ENCODE data around the gene CDCP2. TPM values are rescaled to one million over a fixed set of nuclear protein-coding genes. Genes with fewer than 3 reads are reported as not detected.

CDCP2 gene
- total RNA-seq, 1 experiment from 2014 or later, result not detected

DNA sequence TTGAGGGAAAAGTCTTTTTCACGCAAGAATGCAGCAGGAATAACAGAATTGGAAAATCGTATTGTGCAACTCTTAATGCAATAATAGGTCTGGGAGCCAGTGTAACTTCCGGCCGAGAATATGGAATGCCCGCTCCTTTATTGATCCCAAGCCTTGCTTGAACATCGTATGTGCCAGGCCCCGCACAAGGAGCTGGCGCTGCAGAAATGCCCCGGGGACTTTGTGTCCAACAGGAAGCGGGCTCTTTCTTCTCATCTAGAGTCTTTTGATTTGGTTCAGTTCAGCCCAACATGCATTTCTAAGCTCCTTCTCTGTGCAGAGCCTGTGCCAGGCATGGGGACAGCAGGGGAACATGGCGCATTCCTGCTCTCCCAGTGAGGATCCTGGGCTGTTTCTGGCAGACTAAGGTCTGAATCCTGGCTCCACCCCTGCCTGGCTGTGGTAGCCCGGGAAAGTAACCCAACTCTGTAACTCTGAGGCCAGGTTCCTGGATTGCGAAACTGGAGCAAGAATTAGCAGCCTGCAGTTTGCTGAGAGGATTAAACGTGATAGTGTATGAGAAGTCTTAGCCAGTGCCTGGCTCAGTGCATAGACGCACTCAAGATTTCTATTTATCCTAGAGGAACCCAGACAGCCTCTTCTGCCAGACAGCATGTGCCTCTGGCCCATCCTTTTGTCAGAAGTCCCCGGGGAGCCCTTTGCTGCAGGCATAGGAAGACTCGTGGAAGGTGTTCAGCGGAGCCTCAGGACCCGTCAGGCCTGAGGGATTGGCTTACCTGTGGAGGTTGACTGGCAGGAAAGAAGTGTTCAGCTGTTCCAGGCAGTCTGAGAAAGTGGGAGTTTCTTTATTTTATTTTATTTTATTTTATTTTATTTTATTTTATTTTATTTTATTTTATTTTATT is 987 bp upstream of the CDCP2 start:
- Mint-ChIP-seq H3K4me1 (peaks cover 13% of the 10 kb centered on the region), H3K36me3 (no peaks in the 10 kb centered on the region), H3K27me3 (ENCODE audit: low read depth) (no peaks in the 10 kb centered on the region), H3K4me3 (no peak overlapping the region), H3K27ac (0 out of 2 replicates have a peak overlapping the region, but pooled peaks have one; percentile 48), H3K9me3 (no peaks in the 10 kb centered on the region)
- DNase-seq (ENCODE audit: low spot score) (peak; percentile 47), ATAC-seq (peak; percentile 91)
- TF ChIP-seq, protein P1, sequence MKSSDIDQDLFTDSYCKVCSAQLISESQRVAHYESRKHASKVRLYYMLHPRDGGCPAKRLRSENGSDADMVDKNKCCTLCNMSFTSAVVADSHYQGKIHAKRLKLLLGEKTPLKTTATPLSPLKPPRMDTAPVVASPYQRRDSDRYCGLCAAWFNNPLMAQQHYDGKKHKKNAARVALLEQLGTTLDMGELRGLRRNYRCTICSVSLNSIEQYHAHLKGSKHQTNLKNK (CRISPR knock-in tag; IDR thresholded peaks at IDR 0.05), result no peak
- TF ChIP-seq ZNF232 (CRISPR knock-in tag; IDR thresholded peaks at IDR 0.05), result no peak
- TF ChIP-seq, protein P2, sequence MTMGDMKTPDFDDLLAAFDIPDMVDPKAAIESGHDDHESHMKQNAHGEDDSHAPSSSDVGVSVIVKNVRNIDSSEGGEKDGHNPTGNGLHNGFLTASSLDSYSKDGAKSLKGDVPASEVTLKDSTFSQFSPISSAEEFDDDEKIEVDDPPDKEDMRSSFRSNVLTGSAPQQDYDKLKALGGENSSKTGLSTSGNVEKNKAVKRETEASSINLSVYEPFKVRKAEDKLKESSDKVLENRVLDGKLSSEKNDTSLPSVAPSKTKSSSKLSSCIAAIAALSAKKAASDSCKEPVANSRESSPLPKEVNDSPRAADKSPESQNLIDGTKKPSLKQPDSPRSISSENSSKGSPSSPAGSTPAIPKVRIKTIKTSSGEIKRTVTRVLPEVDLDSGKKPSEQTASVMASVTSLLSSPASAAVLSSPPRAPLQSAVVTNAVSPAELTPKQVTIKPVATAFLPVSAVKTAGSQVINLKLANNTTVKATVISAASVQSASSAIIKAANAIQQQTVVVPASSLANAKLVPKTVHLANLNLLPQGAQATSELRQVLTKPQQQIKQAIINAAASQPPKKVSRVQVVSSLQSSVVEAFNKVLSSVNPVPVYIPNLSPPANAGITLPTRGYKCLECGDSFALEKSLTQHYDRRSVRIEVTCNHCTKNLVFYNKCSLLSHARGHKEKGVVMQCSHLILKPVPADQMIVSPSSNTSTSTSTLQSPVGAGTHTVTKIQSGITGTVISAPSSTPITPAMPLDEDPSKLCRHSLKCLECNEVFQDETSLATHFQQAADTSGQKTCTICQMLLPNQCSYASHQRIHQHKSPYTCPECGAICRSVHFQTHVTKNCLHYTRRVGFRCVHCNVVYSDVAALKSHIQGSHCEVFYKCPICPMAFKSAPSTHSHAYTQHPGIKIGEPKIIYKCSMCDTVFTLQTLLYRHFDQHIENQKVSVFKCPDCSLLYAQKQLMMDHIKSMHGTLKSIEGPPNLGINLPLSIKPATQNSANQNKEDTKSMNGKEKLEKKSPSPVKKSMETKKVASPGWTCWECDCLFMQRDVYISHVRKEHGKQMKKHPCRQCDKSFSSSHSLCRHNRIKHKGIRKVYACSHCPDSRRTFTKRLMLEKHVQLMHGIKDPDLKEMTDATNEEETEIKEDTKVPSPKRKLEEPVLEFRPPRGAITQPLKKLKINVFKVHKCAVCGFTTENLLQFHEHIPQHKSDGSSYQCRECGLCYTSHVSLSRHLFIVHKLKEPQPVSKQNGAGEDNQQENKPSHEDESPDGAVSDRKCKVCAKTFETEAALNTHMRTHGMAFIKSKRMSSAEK (CRISPR knock-in tag; IDR thresholded peaks at IDR 0.05; ENCODE audit: borderline replicate concordance), result no peak
- no peak for TF ChIP-seq ZNF138 (CRISPR knock-in tag; conservative IDR thresholded peaks at IDR 0.05)
- no peak for TF ChIP-seq CREB1 (CRISPR knock-in tag; IDR thresholded peaks at IDR 0.05)
- TF ChIP-seq MYBL2 (CRISPR knock-in tag; IDR thresholded peaks at IDR 0.05), result no peak
- no peak for TF ChIP-seq PREB (CRISPR knock-in tag; IDR thresholded peaks at IDR 0.05; ENCODE audit: borderline replicate concordance)
- no peak for TF ChIP-seq USF1 (CRISPR knock-in tag; IDR thresholded peaks at IDR 0.05)
- TF ChIP-seq ZBTB21 (CRISPR knock-in tag; IDR thresholded peaks at IDR 0.05; ENCODE audit: borderline replicate concordance), result no peak
- TF ChIP-seq IRF1 (CRISPR knock-in tag; IDR thresholded peaks at IDR 0.05), result no peak
- TF ChIP-seq TEAD4 (CRISPR knock-in tag; IDR thresholded peaks at IDR 0.05), result no peak
- TF ChIP-seq E2F5 (CRISPR knock-in tag; IDR thresholded peaks at IDR 0.05), result no peak
- no peak for TF ChIP-seq ZNF671 (CRISPR knock-in tag; IDR thresholded peaks at IDR 0.05)
- TF ChIP-seq TEAD1 (CRISPR knock-in tag; IDR thresholded peaks at IDR 0.05), result no peak
- TF ChIP-seq, protein P3, sequence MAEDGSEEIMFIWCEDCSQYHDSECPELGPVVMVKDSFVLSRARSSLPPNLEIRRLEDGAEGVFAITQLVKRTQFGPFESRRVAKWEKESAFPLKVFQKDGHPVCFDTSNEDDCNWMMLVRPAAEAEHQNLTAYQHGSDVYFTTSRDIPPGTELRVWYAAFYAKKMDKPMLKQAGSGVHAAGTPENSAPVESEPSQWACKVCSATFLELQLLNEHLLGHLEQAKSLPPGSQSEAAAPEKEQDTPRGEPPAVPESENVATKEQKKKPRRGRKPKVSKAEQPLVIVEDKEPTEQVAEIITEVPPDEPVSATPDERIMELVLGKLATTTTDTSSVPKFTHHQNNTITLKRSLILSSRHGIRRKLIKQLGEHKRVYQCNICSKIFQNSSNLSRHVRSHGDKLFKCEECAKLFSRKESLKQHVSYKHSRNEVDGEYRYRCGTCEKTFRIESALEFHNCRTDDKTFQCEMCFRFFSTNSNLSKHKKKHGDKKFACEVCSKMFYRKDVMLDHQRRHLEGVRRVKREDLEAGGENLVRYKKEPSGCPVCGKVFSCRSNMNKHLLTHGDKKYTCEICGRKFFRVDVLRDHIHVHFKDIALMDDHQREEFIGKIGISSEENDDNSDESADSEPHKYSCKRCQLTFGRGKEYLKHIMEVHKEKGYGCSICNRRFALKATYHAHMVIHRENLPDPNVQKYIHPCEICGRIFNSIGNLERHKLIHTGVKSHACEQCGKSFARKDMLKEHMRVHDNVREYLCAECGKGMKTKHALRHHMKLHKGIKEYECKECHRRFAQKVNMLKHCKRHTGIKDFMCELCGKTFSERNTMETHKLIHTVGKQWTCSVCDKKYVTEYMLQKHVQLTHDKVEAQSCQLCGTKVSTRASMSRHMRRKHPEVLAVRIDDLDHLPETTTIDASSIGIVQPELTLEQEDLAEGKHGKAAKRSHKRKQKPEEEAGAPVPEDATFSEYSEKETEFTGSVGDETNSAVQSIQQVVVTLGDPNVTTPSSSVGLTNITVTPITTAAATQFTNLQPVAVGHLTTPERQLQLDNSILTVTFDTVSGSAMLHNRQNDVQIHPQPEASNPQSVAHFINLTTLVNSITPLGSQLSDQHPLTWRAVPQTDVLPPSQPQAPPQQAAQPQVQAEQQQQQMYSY (CRISPR knock-in tag; IDR thresholded peaks at IDR 0.05), result no peak
- TF ChIP-seq ATF6 (CRISPR knock-in tag; IDR thresholded peaks at IDR 0.05), result no peak
- TF ChIP-seq NFE2L1 (CRISPR knock-in tag; IDR thresholded peaks at IDR 0.05), result no peak
- no peak for TF ChIP-seq KAT7 (CRISPR knock-in tag; IDR thresholded peaks at IDR 0.05; ENCODE audit: borderline replicate concordance)
- no peak for TF ChIP-seq ZNF121 (CRISPR knock-in tag; IDR thresholded peaks at IDR 0.05)
- TF ChIP-seq, protein P4, sequence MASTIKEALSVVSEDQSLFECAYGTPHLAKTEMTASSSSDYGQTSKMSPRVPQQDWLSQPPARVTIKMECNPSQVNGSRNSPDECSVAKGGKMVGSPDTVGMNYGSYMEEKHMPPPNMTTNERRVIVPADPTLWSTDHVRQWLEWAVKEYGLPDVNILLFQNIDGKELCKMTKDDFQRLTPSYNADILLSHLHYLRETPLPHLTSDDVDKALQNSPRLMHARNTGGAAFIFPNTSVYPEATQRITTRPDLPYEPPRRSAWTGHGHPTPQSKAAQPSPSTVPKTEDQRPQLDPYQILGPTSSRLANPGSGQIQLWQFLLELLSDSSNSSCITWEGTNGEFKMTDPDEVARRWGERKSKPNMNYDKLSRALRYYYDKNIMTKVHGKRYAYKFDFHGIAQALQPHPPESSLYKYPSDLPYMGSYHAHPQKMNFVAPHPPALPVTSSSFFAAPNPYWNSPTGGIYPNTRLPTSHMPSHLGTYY (CRISPR knock-in tag; IDR thresholded peaks at IDR 0.05), result no peak
- POLR2A ChIA-PET, result interaction anchor here (1.0 kb wide), 1 partner anchor 11 kb away, joined by 3 read pairs; no protein-coding TSS in a partner anchor
- CTCF ChIA-PET, result interaction anchor here (0.8 to 1.5 kb wide), 3 partner anchors 17 to 162 kb away, joined by 3 to 7 read pairs (median 3); no protein-coding TSS in a partner anchor

Data from WTC11 (cell line).